Caco-2 (cell line): ENCODE measurements around the gene CFAP161. TPM values are rescaled to one million over a fixed set of nuclear protein-coding genes. Genes with fewer than 3 reads are reported as not detected.

Experiments used
- BruUV-seq: library from RNA; stranded (reverse); fragments of 400-500 nt; replicated peaks from 2 replicates; lab custom pipeline; 2021; lab: Mats Ljungman, UMichigan
- CTCF ChIA-PET: fragments of 300-600 bp; sonication (Branson Sonifier 250); formaldehyde crosslinking; loops from one replicate; lab custom pipeline; 2022; ENCODE audit warnings: antibody characterized with exemption; lab: Charles Lee
- POLR2A ChIA-PET: fragments of 300-600 bp; sonication (Branson Sonifier 250); formaldehyde crosslinking; loops from one replicate; lab custom pipeline; 2022; ENCODE audit warnings: antibody characterized with exemption; lab: Charles Lee
- DNase-seq, 2 experiments: peaks; one replicate each; pipeline versions ENCODE4 v3.0.0 to v3.0.0-alpha.2; 2020 to 2022
- H3K27me3 ChIP-seq: replicated peaks from 2 replicates; pipeline ENCODE4 v1.6.0; 2011; ENCODE audit warnings: low read length; ENCODE audit not compliant: control insufficient read depth, insufficient read depth
- H3K36me3 ChIP-seq: 2 replicates; pipeline ENCODE4 v1.5.1; 2011; ENCODE audit warnings: low read length; ENCODE audit not compliant: control insufficient read depth, insufficient read depth
- H3K4me1 ChIP-seq: fragments of 250-450 bp; sonication (Bioruptor Pico); 2 replicates; pipeline ENCODE4 v1.5.1; 2020; ENCODE audit warnings: mild to moderate bottlenecking
- H3K4me3 ChIP-seq: 2 replicates; pipeline ENCODE4 v1.5.1; 2011; ENCODE audit warnings: low read depth, mild to moderate bottlenecking, control low read depth, low read length
- H3K9me3 ChIP-seq: fragments of 250-450 bp; sonication (Bioruptor Pico); 2 replicates; pipeline ENCODE4 v1.5.1; 2020; ENCODE audit warnings: mild to moderate bottlenecking, moderate library complexity
- H3K27ac Mint-ChIP-seq: one replicate; pipeline ENCODE4 v1.8.0; 2022; ENCODE audit warnings: mixed read lengths; ENCODE audit not compliant: unreplicated experiment
- H3K27me3 Mint-ChIP-seq: one replicate; pipeline ENCODE4 v1.8.0; 2022; ENCODE audit warnings: mixed read lengths; ENCODE audit not compliant: insufficient read depth, unreplicated experiment
- H3K36me3 Mint-ChIP-seq: one replicate; pipeline ENCODE4 v1.8.0; 2022; ENCODE audit warnings: mild to moderate bottlenecking, mixed read lengths; ENCODE audit not compliant: insufficient read depth, unreplicated experiment
- H3K4me1 Mint-ChIP-seq: one replicate; pipeline ENCODE4 v1.8.0; 2022; ENCODE audit warnings: low read depth, mixed read lengths; ENCODE audit not compliant: unreplicated experiment
- H3K4me3 Mint-ChIP-seq: one replicate; pipeline ENCODE4 v1.8.0; 2022; ENCODE audit warnings: mild to moderate bottlenecking, moderate library complexity, mixed read lengths; ENCODE audit not compliant: unreplicated experiment
- H3K9me3 Mint-ChIP-seq: one replicate; pipeline ENCODE4 v1.8.0; 2022; ENCODE audit warnings: mixed read lengths; ENCODE audit not compliant: unreplicated experiment
- intact Hi-C: fragments of 100-400 bp; cut with micrococcal nuclease; formaldehyde crosslinking; loops from one replicate; pipeline ENCODE4 v1.10.0; 2022; ENCODE audit not compliant: unreplicated experiment
- total RNA-seq: library from RNA; stranded (reverse); gene quantifications from 2 replicates; pipeline ENCODE4 v1.2.3, GENCODE V29; 2022
- TF ChIP-seq, protein P1 (sequence below), 2 experiments: fragments of 200-600 bp in 1 of 2; IDR thresholded peaks; 1 replicate in 1 of 2; 2 replicates in 1 of 2; pipeline versions ENCODE4 v1.5.1 to v1.8.0; 2011 to 2022; ENCODE audit warnings: antibody characterized with exemption in 1 of 2, control low read depth in 1 of 2, inconsistent platforms in 1 of 2, low read depth in 1 of 2, low read length in 1 of 2, mild to moderate bottlenecking in 1 of 2, moderate library complexity in 1 of 2; ENCODE audit not compliant: insufficient read depth in 1 of 2, severe bottlenecking in 1 of 2, unreplicated experiment in 1 of 2

The CFAP161 gene
- total RNA-seq, 1 experiment from 2014 or later: not detected

DNA sequence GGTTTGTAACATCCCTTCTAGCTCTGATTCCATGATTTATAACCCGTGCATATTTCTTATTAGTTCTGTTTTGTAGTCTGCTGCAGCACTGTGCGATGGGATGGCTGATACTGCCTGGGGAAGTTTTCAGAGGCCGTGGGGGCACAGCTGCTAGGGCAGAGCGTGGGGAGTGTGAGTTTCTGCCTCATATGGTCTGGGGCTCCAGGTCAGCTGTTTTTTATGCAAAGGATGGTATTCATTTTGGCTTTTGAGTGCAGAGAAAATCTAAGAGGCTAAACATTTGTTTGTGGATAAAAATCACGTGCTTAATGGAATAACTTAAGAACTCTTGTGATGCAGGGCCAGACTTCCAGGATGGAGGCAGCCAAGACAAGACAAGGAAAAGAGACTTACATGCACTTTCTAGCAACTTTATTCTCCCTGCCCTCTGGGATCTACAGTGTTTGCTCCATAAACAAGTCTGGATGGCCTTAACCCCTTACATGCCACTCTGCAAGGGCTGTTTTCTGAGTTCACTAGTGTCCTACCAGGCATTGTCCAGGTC is 45.5 kb upstream of the CFAP161 start:
- no peaks in the 10 kb centered on the region for H3K4me1 Mint-ChIP-seq
- H3K36me3 Mint-ChIP-seq: no peaks in the 10 kb centered on the region
- no peak overlapping the region for H3K4me3 Mint-ChIP-seq
- no TSS peak for BruUV-seq
- TF ChIP-seq, protein P1, sequence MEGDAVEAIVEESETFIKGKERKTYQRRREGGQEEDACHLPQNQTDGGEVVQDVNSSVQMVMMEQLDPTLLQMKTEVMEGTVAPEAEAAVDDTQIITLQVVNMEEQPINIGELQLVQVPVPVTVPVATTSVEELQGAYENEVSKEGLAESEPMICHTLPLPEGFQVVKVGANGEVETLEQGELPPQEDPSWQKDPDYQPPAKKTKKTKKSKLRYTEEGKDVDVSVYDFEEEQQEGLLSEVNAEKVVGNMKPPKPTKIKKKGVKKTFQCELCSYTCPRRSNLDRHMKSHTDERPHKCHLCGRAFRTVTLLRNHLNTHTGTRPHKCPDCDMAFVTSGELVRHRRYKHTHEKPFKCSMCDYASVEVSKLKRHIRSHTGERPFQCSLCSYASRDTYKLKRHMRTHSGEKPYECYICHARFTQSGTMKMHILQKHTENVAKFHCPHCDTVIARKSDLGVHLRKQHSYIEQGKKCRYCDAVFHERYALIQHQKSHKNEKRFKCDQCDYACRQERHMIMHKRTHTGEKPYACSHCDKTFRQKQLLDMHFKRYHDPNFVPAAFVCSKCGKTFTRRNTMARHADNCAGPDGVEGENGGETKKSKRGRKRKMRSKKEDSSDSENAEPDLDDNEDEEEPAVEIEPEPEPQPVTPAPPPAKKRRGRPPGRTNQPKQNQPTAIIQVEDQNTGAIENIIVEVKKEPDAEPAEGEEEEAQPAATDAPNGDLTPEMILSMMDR (IDR thresholded peaks at IDR 0.05; ENCODE audit: insufficient read depth in 1 of 2, low read depth in 1 of 2, low read length in 1 of 2, severe bottlenecking in 1 of 2, unreplicated experiment in 1 of 2): no peak
- Histone ChIP-seq H3K27me3 (no peaks in the 10 kb centered on the region), H3K4me3 (no peak overlapping the region), H3K4me1 (no peaks in the 10 kb centered on the region), H3K9me3 (no peaks in the 10 kb centered on the region), H3K36me3 (no peaks in the 10 kb centered on the region)
- ChIA-PET POLR2A (no interaction called here), CTCF (no interaction called here)
- H3K9me3 Mint-ChIP-seq: no peaks in the 10 kb centered on the region
- H3K27ac Mint-ChIP-seq: no peak overlapping the region
- no peak for DNase-seq
- intact Hi-C loops: no loop called here
- peaks cover 9% of the 10 kb centered on the region for H3K27me3 Mint-ChIP-seq

DNA sequence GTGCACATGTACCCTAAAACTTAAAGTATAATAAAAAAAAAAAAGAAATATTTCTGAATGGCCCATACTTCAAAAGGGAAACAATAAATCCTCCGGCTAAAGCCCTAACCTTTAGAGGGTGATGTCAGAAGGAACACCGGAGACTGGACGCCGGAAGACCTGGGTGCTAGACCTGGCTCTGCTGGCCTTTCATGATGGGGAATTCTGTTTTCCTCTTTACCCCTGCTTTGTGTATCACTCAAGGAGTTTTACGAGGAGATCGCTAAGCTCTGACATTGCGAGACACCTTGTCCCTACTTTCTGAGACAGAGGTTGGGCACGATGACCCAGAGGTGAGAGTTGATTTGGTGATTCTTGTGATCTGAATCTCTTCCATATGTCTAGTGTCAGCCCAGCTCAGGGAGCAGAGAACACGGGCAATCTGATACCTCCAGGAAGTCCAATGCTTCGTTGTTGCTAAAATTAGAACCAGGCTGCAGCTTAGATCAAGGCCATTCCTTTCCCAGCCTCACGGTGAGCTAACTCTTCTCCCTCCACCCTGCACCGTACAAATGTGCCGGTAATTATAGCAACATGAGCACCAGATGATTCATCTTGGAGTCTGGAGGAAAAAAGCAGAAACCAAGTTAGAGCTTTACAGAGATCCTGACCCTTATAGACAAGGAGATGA is 42.0 kb upstream of the CFAP161 start:
- intact Hi-C loops: no loop called here
- Histone ChIP-seq H3K4me3 (no peak overlapping the region), H3K4me1 (no peaks in the 10 kb centered on the region), H3K9me3 (no peaks in the 10 kb centered on the region), H3K27me3 (no peaks in the 10 kb centered on the region), H3K36me3 (no peaks in the 10 kb centered on the region)
- ChIA-PET CTCF (no interaction called here), POLR2A (no interaction called here)
- Mint-ChIP-seq H3K27me3 (peaks cover 9% of the 10 kb centered on the region), H3K4me1 (no peaks in the 10 kb centered on the region), H3K36me3 (no peaks in the 10 kb centered on the region), H3K4me3 (no peak overlapping the region), H3K27ac (no peak overlapping the region), H3K9me3 (no peaks in the 10 kb centered on the region)
- DNase-seq: no peak
- no TSS peak for BruUV-seq
- TF ChIP-seq, protein P1 (IDR thresholded peaks at IDR 0.05; ENCODE audit: insufficient read depth in 1 of 2, low read depth in 1 of 2, low read length in 1 of 2, severe bottlenecking in 1 of 2, unreplicated experiment in 1 of 2): no peak

DNA sequence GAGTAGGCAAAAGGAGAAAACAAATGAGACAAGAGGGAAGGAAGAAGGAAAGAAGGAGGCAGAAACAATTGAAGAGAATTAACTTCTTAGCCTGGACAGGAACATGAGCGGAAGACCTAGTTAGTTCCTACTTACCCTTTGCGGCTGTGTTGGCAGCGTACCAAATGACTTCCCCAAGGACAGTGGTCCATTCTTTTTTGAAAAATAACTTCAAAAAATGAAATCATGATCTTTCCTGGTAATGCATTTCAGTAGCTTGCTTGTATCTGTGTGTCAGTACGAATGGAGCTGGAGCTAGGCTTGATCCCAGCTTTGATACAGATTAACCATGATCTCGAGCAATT is 41.5 kb upstream of the CFAP161 start:
- H3K27me3 ChIP-seq: no peaks in the 10 kb centered on the region
- no peak overlapping the region for H3K4me3 Mint-ChIP-seq
- H3K4me3 ChIP-seq: no peak overlapping the region
- POLR2A ChIA-PET: no interaction called here
- H3K27ac Mint-ChIP-seq: no peak overlapping the region
- H3K36me3 Mint-ChIP-seq: no peaks in the 10 kb centered on the region
- DNase-seq: no peak
- no peaks in the 10 kb centered on the region for H3K4me1 Mint-ChIP-seq
- peaks cover 9% of the 10 kb centered on the region for H3K27me3 Mint-ChIP-seq
- H3K36me3 ChIP-seq: no peaks in the 10 kb centered on the region
- H3K4me1 ChIP-seq: no peaks in the 10 kb centered on the region
- H3K9me3 ChIP-seq: no peaks in the 10 kb centered on the region
- no TSS peak for BruUV-seq
- TF ChIP-seq, protein P1 (IDR thresholded peaks at IDR 0.05; ENCODE audit: insufficient read depth in 1 of 2, low read depth in 1 of 2, low read length in 1 of 2, severe bottlenecking in 1 of 2, unreplicated experiment in 1 of 2): no peak
- intact Hi-C loops: no loop called here
- H3K9me3 Mint-ChIP-seq: no peaks in the 10 kb centered on the region
- CTCF ChIA-PET: no interaction called here
